ENCODE data around the gene TMEM256.

The TMEM256 gene

DNA sequence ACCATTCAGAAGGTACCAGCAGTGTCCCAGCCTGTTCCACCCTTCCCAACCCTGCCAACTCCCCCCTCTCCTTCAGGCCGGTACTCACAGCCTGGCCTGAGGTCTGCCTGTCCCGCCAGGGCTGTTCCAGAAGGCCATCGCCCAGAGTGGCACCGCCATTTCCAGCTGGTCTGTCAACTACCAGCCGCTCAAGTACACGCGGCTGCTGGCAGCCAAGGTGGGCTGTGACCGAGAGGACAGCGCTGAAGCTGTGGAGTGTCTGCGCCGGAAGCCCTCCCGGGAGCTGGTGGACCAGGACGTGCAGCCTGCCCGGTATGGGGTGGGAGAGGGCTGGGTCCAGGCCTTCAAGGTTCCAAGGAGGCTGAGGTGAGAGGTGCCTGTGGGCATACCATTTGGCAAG is 10.9 kb upstream of the TMEM256 start:
- DNase-seq = no peak
- in situ Hi-C loops (cut with HindIII; ENCODE audit: low pct_ligation_motif_present, low pct_unique_long_range_greater_than_20kb, low sequenced_read_pairs) = no loop called here

DNA sequence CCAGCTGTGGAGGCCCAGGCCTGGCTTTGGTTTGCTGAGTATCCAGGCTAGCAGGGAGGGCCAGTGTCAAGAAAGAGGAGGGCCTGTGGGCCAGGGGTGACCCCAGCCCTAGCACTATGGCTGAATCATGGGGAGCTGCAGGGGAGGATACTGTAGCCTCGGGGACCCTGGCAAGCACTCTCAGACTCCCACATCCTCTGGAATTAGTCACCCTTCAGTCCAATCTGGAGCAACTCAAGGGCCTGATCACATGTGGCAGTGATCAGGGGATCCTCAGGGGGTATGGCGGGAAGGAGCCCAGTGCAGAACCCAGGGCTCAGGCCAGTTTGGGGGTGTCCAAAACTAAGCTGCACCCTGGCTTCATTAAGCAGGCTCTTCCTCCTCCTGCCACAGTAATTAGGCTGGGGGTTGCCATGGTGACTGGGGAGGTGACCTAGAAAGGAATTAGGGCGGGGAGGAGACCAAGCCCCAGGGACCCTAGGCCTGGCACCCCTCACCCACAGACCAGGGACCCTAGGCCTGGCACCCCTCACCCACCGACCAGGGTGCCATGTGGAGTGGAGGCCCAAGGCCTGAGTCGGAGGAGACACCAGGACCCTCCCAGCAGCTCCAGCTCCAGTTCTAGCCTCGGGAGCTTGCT is 9.6 kb upstream of the TMEM256 start:
- in situ Hi-C loops (cut with HindIII; ENCODE audit: low pct_ligation_motif_present, low pct_unique_long_range_greater_than_20kb, low sequenced_read_pairs) = no loop called here
- no peak for DNase-seq

DNA sequence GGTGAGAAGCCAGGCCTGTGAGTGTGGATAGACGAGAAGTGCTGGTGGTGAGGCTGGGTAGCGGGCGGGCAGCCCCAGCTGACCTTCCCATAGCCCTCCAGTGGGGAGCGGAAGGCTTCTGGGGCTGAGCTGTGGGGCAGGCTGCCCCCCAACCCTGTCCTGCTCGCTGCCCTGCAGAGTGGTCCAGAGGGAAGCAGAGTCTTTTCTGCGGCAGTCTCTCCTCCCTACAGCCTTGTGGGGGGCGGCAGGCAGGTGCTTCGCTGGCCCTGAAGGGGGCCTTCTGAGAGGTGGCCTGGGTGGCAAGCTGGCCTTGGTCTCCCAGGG is 7.5 kb upstream of the TMEM256 start:
- no peak for DNase-seq
- in situ Hi-C loops (cut with HindIII; ENCODE audit: low pct_ligation_motif_present, low pct_unique_long_range_greater_than_20kb, low sequenced_read_pairs) = no loop called here

DNA sequence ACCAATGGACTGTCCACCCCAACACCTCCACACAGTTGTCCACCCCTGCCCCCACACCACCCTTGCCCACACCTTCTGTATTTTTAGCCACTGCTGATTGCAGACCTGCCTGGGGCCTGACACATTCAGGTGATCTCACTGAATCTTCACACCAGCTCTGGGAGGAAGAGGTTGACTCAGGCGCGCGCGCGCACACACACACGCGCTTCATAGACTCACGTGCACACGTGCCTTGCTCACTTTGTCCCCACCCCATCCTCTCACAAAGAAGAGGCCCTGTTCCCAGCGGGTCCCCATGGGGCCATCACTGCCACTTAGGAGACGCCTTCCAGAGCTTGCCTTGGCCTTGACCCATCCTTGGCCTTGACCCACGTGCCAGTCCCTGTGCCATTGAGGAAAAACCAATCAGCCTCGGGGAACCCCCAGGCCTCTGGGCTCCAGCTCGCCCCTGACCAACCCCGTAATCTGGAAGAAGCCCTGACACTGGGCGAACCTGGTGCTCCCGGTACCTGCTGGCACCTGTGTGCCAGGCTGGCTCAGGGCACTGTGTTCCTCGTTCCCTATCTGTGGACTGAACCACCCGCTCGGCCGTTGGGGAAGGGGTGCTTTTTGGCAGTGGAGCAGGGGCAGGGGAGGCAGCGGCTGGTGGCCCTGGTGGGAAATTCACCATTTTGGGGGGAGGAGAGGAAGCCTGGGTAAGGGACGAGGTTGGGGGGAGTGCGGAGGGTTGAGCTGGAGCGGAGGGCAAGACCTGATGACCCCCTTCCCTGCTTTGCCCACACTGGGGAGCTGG is 6.9 kb upstream of the TMEM256 start:
- in situ Hi-C loops (cut with HindIII; ENCODE audit: low pct_ligation_motif_present, low pct_unique_long_range_greater_than_20kb, low sequenced_read_pairs) = no loop called here
- no peak for DNase-seq

DNA sequence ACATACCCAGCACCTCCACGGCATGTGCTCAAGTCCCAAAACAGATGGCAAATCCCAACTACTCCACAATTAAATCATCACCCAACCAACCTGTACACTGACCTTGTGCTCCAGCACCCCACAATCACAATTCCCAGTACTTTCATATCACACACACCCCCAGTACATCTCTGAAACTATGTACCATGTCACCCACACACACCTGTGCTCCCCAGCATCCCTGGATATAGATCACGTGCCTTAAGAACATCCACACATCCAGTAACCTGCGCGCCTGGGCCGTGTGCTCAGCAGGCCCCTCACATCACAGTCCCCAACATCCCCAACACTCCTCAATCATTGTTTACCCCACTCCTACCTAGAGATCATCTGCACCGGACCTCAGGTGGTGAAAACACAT is 5.8 kb upstream of the TMEM256 start:
- in situ Hi-C loops (cut with HindIII; ENCODE audit: low pct_ligation_motif_present, low pct_unique_long_range_greater_than_20kb, low sequenced_read_pairs) = no loop called here
- DNase-seq = no peak

DNA sequence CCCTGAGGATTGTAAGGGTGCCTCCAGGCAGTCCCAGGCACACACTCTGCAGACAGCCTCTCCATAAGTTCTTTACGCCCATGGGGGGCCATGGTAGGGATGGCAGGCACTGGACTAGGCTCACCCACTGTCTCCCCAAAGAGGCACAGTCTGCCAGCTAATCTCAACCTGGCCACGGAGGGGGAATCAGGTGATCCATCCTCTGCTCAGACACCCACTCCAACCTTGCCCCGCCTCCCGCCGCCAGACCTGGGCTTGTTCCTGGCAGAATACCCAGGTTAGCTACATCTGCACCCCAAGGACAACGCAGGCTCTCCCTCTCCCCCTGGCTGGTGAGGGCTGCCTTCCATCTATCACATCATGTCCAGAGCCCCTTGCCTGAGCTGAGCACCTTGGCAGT is 5.0 kb upstream of the TMEM256 start:
- no peak for DNase-seq
- in situ Hi-C loops (cut with HindIII; ENCODE audit: low pct_ligation_motif_present, low pct_unique_long_range_greater_than_20kb, low sequenced_read_pairs) = no loop called here

DNA sequence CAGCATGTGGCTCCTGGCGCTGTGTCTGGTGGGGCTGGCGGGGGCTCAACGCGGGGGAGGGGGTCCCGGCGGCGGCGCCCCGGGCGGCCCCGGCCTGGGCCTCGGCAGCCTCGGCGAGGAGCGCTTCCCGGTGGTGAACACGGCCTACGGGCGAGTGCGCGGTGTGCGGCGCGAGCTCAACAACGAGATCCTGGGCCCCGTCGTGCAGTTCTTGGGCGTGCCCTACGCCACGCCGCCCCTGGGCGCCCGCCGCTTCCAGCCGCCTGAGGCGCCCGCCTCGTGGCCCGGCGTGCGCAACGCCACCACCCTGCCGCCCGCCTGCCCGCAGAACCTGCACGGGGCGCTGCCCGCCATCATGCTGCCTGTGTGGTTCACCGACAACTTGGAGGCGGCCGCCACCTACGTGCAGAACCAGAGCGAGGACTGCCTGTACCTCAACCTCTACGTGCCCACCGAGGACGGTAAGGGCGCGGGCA is 4.4 kb upstream of the TMEM256 start:
- in situ Hi-C loops (cut with HindIII; ENCODE audit: low pct_ligation_motif_present, low pct_unique_long_range_greater_than_20kb, low sequenced_read_pairs) = no loop called here
- DNase-seq = no peak

DNA sequence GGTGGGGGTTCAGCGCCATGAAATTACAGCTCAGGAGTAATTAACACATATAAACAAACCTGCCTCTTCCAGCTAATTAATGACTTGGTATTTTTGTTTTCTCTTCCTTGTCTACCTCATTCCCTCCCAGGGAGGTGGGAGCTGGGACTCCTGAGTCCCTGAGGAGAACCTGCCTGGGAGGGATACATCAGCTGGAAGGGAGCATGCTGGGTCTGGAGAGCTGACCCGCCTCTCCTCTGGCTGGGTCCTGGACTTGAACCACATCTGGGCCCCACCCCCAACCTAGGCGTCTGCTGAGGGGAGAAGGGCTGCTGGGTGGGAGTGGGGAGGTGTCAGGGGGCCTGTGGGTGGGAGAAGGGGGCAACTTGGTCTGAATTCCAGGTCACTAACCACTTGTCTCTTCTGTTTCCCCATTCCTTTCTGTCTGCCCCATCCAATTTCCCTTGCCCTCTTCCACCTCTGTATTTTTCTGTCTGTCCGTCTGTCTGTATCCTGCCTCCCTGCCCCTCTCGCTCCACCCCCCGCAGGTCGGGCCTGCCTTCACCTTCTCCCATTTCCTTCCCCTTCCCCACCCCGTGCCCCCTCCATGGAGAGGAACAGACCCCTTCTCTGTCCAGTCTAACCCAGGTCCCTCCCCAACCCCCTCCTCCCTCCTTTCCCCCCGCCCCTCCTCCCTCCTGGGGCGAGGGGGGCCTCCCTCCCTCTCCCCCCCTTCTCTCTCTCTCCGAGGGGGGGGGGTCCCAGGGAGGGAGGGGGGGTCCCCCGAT is 3.8 kb upstream of the TMEM256 start, which contains the start of gene NLGN2:
NLGN2 (plus strand) TSS at position 361 of the 767 bp plus-strand sequence. CDS start 411 bp downstream, outside the sequence.
- in situ Hi-C loops (cut with HindIII; ENCODE audit: low pct_ligation_motif_present, low pct_unique_long_range_greater_than_20kb, low sequenced_read_pairs) = no loop called here

DNA sequence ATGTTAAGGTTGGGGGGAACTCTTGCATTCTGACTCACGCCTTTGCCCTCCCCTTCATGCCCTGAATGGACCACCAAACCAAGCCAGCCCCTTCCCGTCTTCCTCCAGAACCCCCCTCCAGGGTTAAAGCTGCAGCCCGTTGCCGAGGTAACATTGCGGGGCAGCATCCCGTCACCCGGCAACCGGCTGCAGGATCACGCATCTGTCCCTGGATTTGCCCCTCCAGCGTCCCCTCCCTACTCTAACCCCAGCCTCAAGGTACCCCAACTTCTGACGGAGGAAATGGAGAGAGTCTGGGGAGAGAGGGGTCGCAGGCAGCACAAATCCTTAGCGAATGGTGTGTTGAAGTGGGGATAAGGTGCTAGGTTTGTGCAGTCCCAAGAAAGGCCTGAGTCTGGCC is 3.2 kb upstream of the TMEM256 start:
- DNase-seq = no peak
- in situ Hi-C loops (cut with HindIII; ENCODE audit: low pct_ligation_motif_present, low pct_unique_long_range_greater_than_20kb, low sequenced_read_pairs) = no loop called here

More for the DNA sequence above, 3.8 kb upstream of the TMEM256 start, which contains the start of gene NLGN2:
- DNase-seq = no peak

DNA sequence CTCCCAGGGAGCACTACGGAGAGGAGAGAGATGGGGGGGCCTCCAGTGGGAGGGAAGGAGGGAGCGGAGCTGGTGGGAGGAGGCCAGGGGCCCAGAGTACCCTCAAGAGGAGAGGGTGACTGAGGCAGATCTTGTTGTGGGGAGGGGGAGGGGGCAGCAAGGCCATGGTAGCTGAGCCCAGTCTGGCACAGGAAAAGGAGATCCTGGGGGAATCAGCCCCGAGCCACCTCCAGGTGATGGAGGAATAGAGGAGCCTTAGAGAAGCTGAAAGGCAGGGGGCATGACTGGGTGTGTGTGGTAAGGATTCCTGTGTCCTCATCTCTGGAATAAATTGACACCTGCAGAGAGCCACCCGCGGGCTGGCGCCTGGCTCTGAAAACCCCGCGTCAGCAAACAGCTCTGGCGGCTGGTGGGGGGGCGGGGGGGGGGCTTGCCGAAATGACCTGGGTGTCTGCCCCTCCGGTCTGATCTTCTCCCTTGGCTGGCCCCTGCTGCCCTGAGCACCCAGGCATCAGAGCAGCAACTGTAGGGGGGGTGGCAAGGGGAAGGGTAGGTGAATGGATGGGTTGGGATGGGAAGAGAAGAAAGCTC is 2.4 kb upstream of the TMEM256 start:
- in situ Hi-C loops (cut with HindIII; ENCODE audit: low pct_ligation_motif_present, low pct_unique_long_range_greater_than_20kb, low sequenced_read_pairs) = no loop called here

DNA sequence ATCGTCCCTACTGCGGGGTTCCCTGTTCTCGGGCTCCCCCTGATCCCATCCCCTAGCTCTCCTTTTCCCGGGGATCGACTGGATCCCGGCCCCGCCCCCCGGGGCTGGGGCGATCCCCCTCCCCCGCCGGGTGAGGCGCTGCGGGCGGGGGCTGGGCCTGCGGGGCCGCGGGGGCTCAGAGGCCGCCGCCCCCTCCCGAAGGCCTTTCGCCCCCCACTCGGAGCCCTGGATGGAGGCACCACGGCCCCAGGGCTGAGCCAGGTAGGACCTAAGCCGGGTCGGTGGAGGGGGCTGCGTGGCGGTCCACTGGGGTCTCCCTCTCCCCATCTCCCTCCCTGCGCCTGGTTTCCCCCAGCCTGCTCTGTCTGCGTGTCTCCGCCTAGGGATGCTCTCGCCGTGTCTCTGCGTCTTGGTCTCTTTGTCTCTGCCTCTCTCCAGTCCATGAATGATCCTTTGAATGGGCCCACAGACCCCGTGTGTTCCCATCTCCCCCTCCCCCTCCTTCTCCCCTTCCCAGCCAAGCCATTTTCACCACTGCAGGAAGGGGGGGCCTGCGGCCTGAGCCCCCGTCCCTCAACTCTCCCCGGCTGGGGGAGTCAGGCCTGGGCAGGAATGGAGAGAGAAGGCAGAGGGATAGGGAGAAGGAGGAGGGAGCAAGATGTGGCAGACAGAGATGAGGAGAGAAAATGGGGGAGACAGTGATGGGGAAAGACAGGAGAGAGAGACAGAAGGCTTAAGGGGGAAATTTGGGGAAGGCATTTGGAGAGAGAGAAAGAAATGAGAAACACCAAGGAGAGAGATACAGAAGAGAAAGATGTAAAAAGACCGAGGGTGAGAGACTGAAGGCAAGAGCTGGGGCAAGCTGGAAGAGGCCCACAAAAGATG is 1.7 kb upstream of the TMEM256 start:
- DNase-seq = no peak
- in situ Hi-C loops (cut with HindIII; ENCODE audit: low pct_ligation_motif_present, low pct_unique_long_range_greater_than_20kb, low sequenced_read_pairs) = no loop called here

More for the DNA sequence above, 2.4 kb upstream of the TMEM256 start:
- DNase-seq = no peak

DNA sequence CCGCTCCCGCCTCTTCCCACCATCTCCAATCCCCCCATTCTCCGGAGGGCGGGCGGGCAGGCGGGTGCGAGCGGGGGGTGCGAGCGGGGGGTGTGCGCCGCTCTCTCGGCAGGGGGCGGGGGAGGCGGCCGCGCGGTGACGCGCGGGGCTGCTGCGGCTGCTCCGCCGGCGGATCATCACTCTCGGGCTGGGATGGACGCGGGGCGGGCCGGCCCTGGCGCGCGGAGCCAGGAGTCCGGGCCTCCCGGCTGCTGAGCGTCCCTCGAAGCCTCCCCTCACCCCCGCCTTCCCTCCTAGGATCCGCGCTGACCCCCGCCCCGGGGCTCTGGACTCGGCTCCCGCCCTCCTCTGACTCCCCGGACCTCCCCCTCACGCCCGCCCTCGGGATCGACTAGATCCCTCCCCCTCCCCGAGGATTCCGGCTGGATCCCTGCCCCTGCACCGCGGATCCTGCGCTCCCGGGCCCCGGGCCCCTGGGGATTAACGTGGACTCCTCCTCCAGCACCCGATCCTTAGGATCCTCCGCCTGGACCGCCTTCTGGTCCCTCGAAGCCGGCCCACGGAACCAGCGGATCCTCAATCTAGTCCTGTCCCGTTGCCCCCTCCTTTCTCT is 946 bp upstream of the TMEM256 start:
- peak; percentile 45 for DNase-seq
- in situ Hi-C loops (cut with HindIII; ENCODE audit: low pct_ligation_motif_present, low pct_unique_long_range_greater_than_20kb, low sequenced_read_pairs) = no loop called here

DNA sequence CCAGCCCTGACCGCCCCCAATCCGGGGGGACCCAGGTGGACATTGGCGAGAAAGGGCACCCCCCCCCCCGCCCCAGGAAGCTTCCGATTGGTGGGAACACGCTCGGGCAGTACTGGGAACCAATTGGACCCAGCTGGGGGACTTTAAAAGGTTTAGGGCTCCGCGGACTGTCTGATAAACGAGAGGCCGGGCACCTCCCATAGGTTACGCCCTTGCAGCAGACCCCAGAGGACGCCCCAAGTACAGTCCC is 245 bp downstream of the TMEM256 start:
- in situ Hi-C loops (cut with HindIII; ENCODE audit: low pct_ligation_motif_present, low pct_unique_long_range_greater_than_20kb, low sequenced_read_pairs) = no loop called here
- DNase-seq = no peak

DNA sequence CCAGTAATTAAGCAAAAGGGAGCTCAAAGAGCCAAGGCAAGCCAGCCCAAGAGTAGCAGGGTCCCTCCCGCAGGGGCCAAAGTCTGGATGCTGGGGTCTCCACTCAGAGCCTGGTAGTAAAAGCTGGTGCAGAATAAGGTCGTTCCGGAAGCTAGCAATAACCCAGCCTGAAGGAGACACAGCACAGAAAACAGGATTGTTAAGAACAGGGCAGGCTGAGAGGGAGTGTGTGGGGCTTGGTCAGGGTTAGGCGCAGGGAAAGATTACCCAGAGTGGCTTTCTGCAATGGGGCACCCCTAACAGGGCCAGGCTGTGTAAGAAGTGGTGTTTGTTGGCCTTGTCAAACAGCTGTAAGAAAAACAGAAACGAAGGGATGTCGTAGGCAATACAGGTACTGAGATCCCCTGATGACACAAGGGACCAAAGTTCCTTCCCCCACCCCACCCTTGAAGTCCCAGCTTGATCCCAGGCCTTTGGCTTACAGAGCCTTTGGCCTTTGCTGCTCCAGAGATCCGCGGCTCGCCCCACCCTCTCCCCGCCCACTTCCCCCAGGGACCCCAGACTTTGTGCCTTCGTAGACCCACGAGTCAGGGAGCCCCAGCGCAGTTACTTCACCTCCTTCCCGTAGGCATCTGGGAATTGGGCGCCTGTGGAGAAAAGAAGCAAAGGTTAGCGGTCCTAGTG is 712 bp downstream of the TMEM256 start:
- no peak for DNase-seq
- in situ Hi-C loops (cut with HindIII; ENCODE audit: low pct_ligation_motif_present, low pct_unique_long_range_greater_than_20kb, low sequenced_read_pairs) = no loop called here

DNA sequence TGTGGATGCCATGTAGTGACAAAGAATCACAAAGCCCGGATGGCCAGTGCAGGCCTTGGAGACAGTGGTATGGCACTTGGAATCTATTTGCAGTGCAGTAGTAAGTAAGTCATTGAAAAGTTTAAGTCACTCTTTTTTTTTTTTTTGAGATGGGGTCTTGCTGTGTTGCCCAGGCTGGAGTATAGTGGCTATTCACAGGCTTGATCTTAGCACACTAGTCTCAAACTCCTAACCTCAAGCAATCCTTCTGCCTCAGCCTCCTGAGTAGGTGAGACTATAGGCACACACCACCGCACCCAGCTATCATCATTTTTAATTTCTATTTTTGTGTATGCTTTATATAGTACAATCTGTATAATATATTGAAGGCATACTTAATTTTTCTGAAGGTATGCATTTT is 5.3 kb downstream of the TMEM256 start:
- in situ Hi-C loops (cut with HindIII; ENCODE audit: low pct_ligation_motif_present, low pct_unique_long_range_greater_than_20kb, low sequenced_read_pairs) = no loop called here
- DNase-seq = no peak

DNA sequence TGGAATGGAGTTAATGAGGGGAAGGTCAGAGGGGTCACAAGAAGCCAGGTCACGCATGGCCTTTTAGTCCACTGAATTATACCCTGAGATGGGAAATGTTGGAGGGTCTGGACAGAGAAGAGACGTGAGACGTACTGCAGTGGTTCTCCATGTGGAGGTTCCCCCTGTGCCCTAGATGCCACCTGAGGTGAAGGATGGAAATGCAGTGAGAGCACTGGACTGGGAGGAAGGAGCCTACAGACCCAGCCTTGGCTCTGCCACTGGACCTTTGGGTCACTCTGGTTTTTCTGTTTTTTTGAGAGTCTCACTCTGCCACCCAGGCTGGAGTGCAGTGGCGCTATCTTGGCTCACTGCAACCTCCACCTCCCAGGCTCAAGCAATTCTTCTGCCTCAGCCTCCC is 7.8 kb downstream of the TMEM256 start:
- in situ Hi-C loops (cut with HindIII; ENCODE audit: low pct_ligation_motif_present, low pct_unique_long_range_greater_than_20kb, low sequenced_read_pairs) = no loop called here
- no peak for DNase-seq

DNA sequence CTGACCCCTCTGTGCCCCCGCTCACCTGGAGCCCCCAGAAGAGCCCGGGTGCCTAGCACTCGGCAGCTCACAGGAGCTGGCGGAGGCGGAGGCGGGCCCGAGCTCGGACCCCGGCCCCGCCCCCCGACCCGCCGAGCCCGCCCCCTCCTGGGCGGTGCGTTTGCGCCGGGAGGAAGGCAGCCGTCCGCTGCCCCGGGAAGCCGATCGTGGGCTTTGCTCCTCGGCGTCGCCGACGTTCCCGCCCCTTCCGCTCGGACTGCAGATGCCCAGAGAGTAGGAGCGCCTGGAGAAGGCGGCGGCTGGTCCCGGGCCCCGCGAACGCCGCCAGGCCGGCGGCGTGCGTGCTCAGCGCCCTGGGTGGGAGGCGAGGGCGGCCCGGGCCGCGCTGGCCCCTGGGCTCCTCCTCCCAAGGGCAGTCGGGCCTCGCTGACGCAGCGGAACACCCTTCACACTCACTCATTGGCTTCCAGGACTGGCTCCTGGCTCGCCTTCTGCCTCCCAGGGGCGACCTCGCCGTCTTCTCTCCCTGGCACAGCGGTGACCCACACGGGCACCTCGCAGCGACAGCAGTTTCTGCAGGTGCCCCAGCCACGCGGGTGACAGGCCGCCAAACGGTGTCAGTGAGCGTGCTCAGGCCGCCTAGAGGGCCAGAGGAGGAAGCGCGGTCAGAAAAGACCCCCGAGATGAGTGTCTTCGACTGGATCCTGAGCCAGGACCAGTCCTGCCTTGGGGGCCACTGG is 9.3 kb downstream of the TMEM256 start, which contains the start of gene PLSCR3:
PLSCR3 (minus strand) TSS at position 74 of the 740 bp plus-strand sequence. CDS start 415 bp downstream, outside the sequence.
- DNase-seq = peak; percentile 81
- in situ Hi-C loops (cut with HindIII; ENCODE audit: low pct_ligation_motif_present, low pct_unique_long_range_greater_than_20kb, low sequenced_read_pairs) = no loop called here
